ENCODE data around the gene ETHE1.

Gene ETHE1

DNA sequence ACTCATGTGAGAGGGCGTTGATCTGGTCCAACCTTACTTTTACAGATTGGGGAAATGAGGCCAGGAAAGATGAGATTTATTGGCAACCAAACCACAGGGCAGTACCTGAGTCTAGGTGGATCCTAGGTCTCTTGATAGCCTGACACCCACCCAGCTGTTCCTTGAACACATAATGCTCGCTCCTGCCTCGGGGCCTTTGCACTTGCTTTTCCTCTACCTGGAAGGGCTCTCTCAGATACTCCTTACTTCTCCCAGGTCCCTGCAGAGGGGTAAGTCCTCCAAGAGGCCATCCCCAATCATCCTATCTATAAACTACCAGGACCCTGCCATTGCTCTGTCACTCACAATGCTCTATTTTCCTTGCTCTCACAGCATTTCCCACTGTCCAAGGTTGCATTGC is 13.4 kb upstream of the ETHE1 start:
- TF ChIP-seq GATA2 (IDR thresholded peaks at IDR 0.05; ENCODE audit: low read depth, low read length) (no peak), GATA3 (IDR thresholded peaks at IDR 0.05; ENCODE audit: low read depth, low read length) (no peak)

DNA sequence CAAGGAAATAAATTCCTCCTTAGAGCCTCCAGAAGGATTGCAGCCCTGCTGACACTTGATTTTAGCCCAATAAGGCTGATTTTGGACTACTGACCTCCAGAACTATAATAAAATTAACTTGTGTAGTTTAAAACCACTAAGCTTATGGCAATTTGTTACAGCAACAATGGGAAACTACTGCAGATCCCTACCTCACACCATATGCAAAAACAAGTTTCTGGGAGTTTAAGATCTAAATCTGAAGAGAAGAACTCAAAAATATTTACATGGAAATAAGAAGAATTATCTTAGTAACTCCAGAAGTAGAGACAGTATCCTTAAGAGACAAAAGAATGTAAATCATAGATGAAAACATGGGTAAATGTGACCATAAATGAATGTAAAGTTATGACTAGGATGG is 11.9 kb upstream of the ETHE1 start:
- TF ChIP-seq GATA2 (IDR thresholded peaks at IDR 0.05; ENCODE audit: low read depth, low read length) (no peak), GATA3 (IDR thresholded peaks at IDR 0.05; ENCODE audit: low read depth, low read length) (no peak)

DNA sequence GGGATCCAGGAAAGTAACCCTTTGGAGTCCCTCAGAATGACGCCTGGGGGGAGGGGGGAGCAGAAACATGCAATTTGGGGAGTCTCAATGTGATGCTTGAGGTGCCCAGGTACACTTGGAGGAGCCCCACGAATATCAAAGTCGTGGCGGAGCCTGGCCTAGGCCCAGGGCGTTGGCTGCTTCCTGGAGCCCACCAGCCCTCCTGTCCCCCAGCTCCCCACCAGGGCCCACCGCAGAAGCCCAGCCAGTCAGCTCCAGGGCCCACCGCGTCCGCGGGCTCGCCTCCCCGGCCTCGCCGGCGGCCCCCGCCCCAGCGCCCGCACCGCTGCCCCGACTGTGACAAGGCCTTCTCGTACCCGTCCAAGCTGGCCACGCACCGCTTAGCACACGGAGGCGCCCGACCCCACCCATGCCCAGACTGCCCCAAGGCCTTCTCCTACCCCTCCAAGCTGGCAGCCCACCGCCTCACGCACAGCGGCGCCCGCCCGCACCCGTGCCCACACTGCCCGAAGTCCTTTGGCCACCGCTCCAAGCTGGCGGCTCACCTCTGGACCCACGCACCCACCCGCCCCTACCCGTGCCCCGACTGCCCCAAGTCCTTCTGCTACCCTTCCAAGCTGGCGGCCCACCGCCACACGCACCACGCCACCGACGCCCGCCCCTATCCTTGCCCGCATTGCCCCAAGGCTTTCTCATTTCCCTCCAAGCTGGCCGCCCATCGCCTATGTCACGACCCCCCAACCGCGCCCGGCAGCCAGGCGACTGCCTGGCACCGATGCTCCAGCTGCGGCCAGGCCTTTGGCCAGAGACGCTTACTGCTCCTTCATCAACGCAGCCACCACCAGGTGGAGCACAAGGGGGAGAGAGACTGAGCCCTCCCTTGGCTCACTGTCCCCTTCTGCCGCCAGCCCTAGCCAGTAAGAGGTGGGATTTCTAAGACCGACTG is 8.1 kb upstream of the ETHE1 start:
- TF ChIP-seq GATA2 (IDR thresholded peaks at IDR 0.05; ENCODE audit: low read depth, low read length) = no peak
- no peak for TF ChIP-seq GATA3 (IDR thresholded peaks at IDR 0.05; ENCODE audit: low read depth, low read length)

DNA sequence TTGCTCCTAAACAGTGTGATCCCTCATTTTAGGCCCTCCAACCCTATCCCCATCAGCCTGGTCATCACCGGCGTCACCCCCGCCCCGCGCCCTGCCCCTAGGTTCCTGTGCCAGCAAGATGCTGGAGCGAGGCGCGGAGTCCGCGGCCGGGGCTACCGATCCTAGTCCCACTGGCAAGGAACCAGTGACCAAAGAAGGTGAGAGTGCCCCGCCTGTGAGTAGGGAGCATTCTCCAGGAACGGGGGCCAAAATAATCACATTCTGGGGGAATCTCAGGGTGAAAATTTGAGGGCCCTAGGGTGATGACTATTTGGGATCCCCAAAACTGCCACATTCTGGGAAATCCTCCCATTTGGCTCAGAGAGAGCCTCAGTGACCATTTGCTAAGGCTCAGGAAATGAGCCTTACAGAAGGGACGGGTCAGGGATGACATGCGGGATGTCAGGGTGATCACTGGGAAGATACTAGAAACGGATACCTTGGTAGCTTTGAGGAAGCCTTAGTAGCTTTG is 7.4 kb upstream of the ETHE1 start:
- TF ChIP-seq GATA3 (IDR thresholded peaks at IDR 0.05; ENCODE audit: low read depth, low read length) (no peak), GATA2 (IDR thresholded peaks at IDR 0.05; ENCODE audit: low read depth, low read length) (no peak)

DNA sequence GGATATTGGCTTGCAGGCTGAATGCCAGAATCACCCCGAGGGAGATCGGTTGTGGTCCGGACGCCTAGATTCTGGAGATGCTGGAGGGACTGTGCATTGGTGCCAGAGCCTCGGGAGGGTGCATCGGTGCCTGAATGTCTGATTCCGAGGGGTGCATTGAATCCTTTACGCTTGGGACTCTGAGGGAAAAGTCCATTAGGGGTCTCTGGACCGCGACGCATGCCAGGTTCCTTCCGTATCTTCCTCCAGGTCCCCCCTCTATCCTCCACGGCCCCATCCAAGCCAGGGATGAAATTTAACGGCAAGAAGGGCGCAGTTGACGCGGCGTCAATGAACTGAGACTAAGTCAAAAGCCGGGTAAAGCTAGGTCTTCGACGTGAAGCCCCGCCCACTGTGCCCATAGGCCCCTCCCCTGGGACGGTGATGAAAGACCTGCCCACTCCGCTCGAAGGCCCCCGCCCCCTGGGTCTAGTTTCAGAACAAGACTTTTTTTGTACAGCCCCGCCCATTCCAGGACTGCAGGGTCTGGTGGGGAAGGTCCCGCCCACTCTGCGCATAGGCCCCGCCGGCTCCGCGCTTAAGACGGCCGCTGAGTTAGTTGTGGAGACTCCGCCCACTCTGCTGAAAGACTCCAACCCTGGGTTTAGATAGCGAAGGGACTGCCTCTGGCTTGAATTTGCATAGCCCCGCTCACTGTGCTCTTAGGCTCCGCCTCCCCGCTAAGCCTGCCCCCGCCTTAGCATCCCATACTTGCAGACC is 6.7 kb upstream of the ETHE1 start:
- TF ChIP-seq GATA3 (IDR thresholded peaks at IDR 0.05; ENCODE audit: low read depth, low read length) = no peak
- TF ChIP-seq GATA2 (IDR thresholded peaks at IDR 0.05; ENCODE audit: low read depth, low read length) = no peak

DNA sequence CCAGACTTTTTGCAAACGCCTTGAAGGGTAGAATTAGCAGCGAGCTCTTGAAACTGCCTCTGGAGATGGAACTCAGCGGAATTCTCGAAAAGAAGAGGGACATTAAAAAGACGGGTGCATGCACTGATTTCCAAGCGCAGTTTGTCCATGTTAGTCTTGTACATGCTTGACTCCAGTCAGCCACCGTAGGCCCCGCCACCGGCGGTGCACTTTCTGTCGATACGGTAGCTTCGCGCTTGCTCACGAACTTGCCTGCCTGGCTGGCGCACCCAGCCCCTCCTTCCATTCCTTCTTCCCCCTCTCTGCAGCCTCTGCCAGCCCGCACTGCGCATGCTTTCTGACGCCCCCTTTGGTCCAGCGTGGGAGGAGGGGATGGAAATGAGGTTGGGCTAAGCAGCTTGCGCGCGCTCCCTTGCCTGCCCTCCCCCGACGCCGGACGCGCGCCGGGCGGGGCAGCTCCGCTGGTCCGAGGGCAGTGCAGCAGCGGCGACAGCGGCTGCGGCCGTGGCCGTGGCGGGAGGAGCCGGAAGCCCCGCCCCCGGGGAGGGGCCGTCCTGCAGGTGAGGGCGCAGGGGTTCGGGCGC is 6.1 kb upstream of the ETHE1 start, which contains the start of gene ZNF575:
Gene ZNF575 (plus strand): TSS at position 227 of the 584 bp plus-strand sequence. CDS start 1,235 bp downstream, outside the sequence.
- TF ChIP-seq GATA3 (IDR thresholded peaks at IDR 0.05; ENCODE audit: low read depth, low read length) = no peak
- no peak for TF ChIP-seq GATA2 (IDR thresholded peaks at IDR 0.05; ENCODE audit: low read depth, low read length)

DNA sequence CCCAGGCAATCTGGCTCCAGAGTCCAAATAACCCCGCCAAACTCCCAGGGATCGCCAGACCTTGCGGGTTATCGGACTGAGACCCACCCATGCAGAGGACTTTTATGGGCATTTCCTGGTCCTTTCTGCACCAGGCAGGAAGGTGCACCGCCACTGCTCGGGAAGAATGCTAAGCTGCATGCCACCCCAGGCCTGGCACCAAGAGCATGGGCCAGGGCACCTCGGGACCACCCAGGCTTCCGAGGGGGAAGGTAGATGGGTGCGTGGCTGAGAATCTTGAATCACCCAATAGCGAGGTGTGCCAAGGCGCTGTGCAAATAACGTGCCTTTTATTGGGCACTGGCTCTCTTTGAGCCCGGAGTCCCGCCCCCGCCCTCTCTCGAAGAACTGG is 5.6 kb upstream of the ETHE1 start:
- TF ChIP-seq GATA3 (IDR thresholded peaks at IDR 0.05; ENCODE audit: low read depth, low read length) = no peak
- TF ChIP-seq GATA2 (IDR thresholded peaks at IDR 0.05; ENCODE audit: low read depth, low read length) = no peak

DNA sequence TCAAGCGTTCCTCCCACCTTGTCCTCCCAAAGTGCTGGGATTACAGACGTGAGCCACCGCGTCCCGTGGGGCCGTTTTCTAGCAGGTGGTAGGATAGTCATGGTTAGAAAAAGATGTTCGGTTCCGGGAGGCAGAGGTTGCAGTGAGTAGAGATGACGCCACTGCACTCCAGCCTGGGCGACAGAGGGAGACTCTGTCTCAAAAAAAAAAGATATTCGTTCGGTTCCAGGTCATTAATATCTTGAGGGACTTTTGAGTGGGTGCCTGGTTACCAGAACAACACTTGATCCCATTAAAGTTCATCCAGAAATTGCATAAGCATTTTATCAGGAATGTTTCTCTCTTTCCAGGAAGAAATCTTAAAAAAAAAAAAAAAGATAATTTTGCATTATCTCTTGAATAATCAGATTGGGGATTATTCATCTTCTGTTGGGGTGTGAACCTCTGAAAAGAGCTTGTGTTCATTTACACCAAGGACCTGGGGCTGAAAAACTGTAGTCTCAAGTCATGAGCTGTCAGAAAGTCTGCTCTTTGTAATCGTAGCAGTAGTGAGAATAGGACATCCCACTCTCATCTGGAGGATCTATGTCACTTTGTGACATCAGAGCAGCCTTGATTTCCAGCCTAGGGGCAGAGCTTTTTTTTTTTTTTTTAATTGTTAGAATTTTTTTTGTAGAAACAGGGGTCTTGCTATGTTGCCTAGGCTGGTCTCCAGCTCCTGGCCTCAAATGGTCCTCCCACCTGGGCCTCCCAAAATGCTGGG is 1.0 kb upstream of the ETHE1 start:
- TF ChIP-seq GATA3 (IDR thresholded peaks at IDR 0.05; ENCODE audit: low read depth, low read length) (no peak), GATA2 (IDR thresholded peaks at IDR 0.05; ENCODE audit: low read depth, low read length) (no peak)

DNA sequence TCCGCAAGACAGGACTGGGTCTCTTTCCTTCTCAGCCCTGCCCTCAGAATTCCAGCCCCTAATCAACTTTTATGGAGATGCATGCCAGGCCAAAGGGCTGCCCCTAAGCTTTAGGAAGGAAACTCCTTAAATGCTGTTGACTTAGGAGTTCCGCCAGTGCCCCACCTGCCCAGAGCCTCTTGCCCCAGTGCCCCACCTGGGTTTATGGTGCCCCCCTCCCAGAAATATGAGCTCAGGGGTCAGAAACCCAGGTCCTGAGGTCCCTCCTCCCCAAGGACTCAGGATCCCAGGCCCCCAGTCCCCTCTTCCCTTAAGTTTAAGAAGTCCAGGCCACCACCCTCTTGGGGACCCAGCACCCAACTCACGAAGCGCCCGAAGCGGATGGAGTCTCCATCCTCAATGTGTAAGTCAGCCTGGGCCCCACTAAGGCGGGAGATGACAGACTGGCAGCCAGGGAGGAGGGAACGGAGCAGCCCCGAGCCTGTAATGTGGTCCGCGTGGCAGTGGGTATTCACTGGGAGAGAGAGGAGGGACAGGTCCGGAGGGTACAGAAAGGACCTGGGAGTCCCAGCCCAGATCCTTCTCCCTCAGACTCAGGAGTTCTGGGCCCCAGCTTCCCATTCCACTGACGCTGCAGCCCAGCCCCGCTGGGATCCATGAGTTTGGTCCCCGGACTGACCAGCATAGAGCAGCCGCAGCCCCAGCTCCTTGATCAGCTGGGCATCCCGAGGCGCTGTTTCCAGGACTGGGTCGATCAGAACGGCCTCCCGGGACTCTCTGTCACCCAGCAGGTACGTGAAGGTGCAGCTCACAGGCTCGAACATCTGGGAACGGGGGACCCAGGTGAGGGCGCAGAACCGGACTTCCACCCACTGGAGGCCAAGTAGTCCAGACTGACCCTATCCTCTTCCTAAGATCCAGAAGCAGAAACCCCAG is 897 bp downstream of the ETHE1 start:
- no peak for TF ChIP-seq GATA2 (IDR thresholded peaks at IDR 0.05; ENCODE audit: low read depth, low read length)
- TF ChIP-seq GATA3 (IDR thresholded peaks at IDR 0.05; ENCODE audit: low read depth, low read length) = no peak

DNA sequence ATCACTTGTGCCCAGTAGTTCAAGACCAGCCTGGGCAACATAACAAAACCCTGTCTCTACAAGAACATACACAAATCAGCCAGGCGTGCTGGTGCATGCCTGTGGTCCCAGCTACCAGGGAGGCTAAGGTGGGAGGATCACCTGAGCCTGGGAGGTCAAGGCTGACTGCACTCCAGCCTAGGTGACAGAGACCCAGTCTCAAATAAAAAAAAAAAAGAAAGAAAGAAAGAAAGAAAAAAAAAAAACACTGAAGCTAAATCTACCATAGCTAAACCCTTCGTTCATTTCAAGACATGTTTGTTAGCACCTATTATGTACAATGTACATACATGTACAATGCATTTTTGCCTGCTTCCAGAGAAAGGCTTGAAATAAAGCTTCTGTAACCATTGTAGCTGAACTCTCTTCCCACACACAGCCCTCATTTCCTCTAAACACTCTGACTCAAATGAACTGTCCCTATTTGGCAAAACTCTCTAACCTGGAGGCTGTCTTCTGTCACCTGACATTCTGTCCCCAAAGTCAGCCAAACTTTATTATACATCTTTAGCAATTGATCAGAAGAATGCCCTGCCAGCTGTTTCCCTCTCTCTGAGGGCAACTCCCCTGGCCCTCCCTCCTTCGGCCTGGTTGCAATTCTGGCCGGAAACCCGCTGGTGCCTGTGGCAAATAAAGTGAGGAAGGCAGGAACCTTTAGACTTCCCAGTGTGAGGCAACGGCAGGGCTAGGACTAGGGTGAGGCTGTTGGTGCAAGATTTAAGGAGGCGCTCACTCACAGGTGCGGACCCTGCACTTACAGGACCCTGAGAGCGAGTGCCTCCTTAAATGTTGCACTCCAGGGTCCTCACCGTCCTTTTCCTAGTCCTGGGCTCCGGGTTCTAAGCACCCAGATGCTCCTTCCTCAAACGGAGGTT is 1.8 kb downstream of the ETHE1 start:
- TF ChIP-seq GATA3 (IDR thresholded peaks at IDR 0.05; ENCODE audit: low read depth, low read length) (no peak), GATA2 (IDR thresholded peaks at IDR 0.05; ENCODE audit: low read depth, low read length) (no peak)

DNA sequence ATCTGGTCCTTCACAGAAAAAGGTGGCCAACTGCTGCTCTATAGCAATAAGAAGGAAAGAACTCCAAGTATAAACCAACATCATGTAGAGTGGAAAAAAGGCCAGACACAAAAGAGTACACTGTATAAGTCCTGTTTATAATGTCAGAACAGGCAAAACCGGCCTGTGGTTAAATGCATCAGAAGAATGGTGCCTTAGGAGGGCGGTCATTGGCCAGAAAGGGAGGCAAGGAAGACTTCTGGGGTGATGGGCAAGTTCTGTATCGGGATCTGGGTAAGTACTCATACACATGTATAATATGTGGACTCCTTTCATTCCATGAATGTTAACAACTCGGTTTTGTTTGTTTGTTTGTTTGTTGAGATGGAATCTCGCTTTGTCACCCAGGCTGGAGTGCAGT is 4.1 kb downstream of the ETHE1 start:
- TF ChIP-seq GATA3 (IDR thresholded peaks at IDR 0.05; ENCODE audit: low read depth, low read length) (no peak), GATA2 (IDR thresholded peaks at IDR 0.05; ENCODE audit: low read depth, low read length) (no peak)

Measured in SH-SY5Y (cell line).